ENCODE measurements around the gene ASTL. TPM values are rescaled to one million over a fixed set of nuclear protein-coding genes. Genes with fewer than 3 reads are reported as not detected.

Gene ASTL
- total and polyA plus RNA-seq, 2 experiments from 2014 or later = not detected

- DNase-seq (ENCODE audit: low spot score) = no peak
- Histone ChIP-seq H3K27me3 (no peaks in the 10 kb centered on the region), H4K20me1 (ENCODE audit: insufficient read depth, poor library complexity, severe bottlenecking) (no peaks in the 10 kb centered on the region), H3K4me3 (no peak overlapping the region), H3K9me3 (ENCODE audit: low read depth) (no peaks in the 10 kb centered on the region), H3K4me1 (ENCODE audit: insufficient read depth) (no peaks in the 10 kb centered on the region), H3K79me2 (no peaks in the 10 kb centered on the region), H3K27ac (no peak overlapping the region), H2AFZ (no peak overlapping the region), H3K9me2 (replicated peaks; ENCODE audit: insufficient read depth) (no peaks in the 10 kb centered on the region), H3K4me2 (no peak overlapping the region), H3K36me3 (replicated peaks; ENCODE audit: insufficient read depth, low read depth) (no peaks in the 10 kb centered on the region)
- TF ChIP-seq, protein P1, sequence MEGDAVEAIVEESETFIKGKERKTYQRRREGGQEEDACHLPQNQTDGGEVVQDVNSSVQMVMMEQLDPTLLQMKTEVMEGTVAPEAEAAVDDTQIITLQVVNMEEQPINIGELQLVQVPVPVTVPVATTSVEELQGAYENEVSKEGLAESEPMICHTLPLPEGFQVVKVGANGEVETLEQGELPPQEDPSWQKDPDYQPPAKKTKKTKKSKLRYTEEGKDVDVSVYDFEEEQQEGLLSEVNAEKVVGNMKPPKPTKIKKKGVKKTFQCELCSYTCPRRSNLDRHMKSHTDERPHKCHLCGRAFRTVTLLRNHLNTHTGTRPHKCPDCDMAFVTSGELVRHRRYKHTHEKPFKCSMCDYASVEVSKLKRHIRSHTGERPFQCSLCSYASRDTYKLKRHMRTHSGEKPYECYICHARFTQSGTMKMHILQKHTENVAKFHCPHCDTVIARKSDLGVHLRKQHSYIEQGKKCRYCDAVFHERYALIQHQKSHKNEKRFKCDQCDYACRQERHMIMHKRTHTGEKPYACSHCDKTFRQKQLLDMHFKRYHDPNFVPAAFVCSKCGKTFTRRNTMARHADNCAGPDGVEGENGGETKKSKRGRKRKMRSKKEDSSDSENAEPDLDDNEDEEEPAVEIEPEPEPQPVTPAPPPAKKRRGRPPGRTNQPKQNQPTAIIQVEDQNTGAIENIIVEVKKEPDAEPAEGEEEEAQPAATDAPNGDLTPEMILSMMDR (IDR thresholded peaks at IDR 0.05; ENCODE audit: poor library complexity) = no peak
- no peak for TF ChIP-seq EZH2phosphoT487 (IDR thresholded peaks at IDR 0.05; ENCODE audit: low read depth, severe bottlenecking, unreplicated experiment)
- TF ChIP-seq EZH2 (IDR thresholded peaks at IDR 0.05; ENCODE audit: borderline replicate concordance) = no peak
- WGBS (ENCODE audit: low lambda C conversion rate, missing lambda C conversion rate) = 95% methylated on average over 4 of the region's 5 CpGs
Measured at GRCh38 chr2:96156926-96157648, 18.8 kb upstream of the ASTL start.

- no peaks in the 10 kb centered on the region for H3K79me2 ChIP-seq
- H3K27me3 ChIP-seq = no peaks in the 10 kb centered on the region
- H3K36me3 ChIP-seq (replicated peaks; ENCODE audit: insufficient read depth, low read depth) = no peaks in the 10 kb centered on the region
- TF ChIP-seq, protein P1 (IDR thresholded peaks at IDR 0.05; ENCODE audit: poor library complexity) = no peak
- TF ChIP-seq EZH2phosphoT487 (IDR thresholded peaks at IDR 0.05; ENCODE audit: low read depth, severe bottlenecking, unreplicated experiment) (no peak), EZH2 (IDR thresholded peaks at IDR 0.05; ENCODE audit: borderline replicate concordance) (no peak)
- H3K27ac ChIP-seq = no peak overlapping the region
- no peak overlapping the region for H2AFZ ChIP-seq
- no peak overlapping the region for H3K4me3 ChIP-seq
- no peak overlapping the region for H3K4me2 ChIP-seq
- no peaks in the 10 kb centered on the region for H3K9me2 ChIP-seq (replicated peaks; ENCODE audit: insufficient read depth)
- H4K20me1 ChIP-seq (ENCODE audit: insufficient read depth, poor library complexity, severe bottlenecking) = no peaks in the 10 kb centered on the region
- DNase-seq (ENCODE audit: low spot score) = no peak
- H3K9me3 ChIP-seq (ENCODE audit: low read depth) = no peaks in the 10 kb centered on the region
- 86% methylated on average over 10 of the region's 10 CpGs for WGBS (ENCODE audit: low lambda C conversion rate, missing lambda C conversion rate)
- no peaks in the 10 kb centered on the region for H3K4me1 ChIP-seq (ENCODE audit: insufficient read depth)
Measured at GRCh38 chr2:96156011-96156820, 17.9 kb upstream of the ASTL start.

GRCh38 chr2:96154506-96155380, 16.4 kb upstream of the ASTL start:
- no peak for DNase-seq (ENCODE audit: low spot score)
- WGBS (ENCODE audit: low lambda C conversion rate, missing lambda C conversion rate) = 83% methylated on average over 15 of the region's 16 CpGs

More at GRCh38 chr2:96154506-96155380, 16.4 kb upstream of the ASTL start:
- Histone ChIP-seq H3K4me3 (no peak overlapping the region), H3K36me3 (replicated peaks; ENCODE audit: insufficient read depth, low read depth) (no peaks in the 10 kb centered on the region), H2AFZ (no peak overlapping the region), H3K9me2 (replicated peaks; ENCODE audit: insufficient read depth) (no peaks in the 10 kb centered on the region), H3K4me2 (no peak overlapping the region), H3K79me2 (no peaks in the 10 kb centered on the region), H3K4me1 (ENCODE audit: insufficient read depth) (no peaks in the 10 kb centered on the region), H4K20me1 (ENCODE audit: insufficient read depth, poor library complexity, severe bottlenecking) (no peaks in the 10 kb centered on the region), H3K27ac (no peak overlapping the region), H3K27me3 (no peaks in the 10 kb centered on the region), H3K9me3 (ENCODE audit: low read depth) (no peaks in the 10 kb centered on the region)
- TF ChIP-seq, protein P1 (IDR thresholded peaks at IDR 0.05; ENCODE audit: poor library complexity) = no peak
- TF ChIP-seq EZH2phosphoT487 (IDR thresholded peaks at IDR 0.05; ENCODE audit: low read depth, severe bottlenecking, unreplicated experiment) (no peak), EZH2 (IDR thresholded peaks at IDR 0.05; ENCODE audit: borderline replicate concordance) (no peak)
